Activated CD4-positive, CD25-positive, alpha-beta regulatory T cell treated with anti-CD3 and anti-CD28 coated beads, Interleukin-2, amount 50 U/mL, for 24 hours (primary cell): ENCODE data around the gene GAPDH.
"Not testable (repeated sequence)": the region's sequence is repeated elsewhere in the genome, so short reads cannot be mapped to it uniquely, and the experiment has no call there.

Experiments used
- ATAC-seq, 2 donors: fragments of 150-1000 bp; cut with Tn5 transposase; one replicate each; pipeline ENCODE4 v1.10.0; 2021; ENCODE audit warnings: mild to moderate bottlenecking in 1 of 2, moderate library complexity in 1 of 2

The GAPDH gene

DNA sequence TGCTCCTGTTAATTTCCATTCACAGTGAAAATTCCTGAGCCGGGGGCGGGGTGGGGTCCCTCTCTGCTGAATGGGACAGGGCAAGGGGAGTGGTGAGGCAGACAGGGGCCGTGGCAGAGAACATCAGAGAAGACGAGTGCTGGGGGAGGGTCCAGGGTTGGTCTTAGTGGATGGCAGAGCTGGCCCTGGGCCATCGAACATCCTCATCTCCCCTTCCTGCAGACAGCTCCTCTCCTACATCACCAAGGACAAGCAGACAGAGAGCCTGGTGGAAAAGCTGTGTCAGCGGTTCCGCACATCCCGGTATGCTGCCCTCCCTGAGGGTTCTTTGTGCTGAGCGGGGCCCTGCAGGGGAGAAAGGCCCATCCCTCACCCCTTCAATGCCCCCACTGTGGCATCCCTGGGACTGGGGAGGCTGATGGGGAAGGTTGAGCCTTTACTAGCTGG lies 5.0 kb upstream of the GAPDH start:
- ATAC-seq, result no peak

- no peak for ATAC-seq
These were observed 3.6 kb upstream of the GAPDH start for GRCh38 chr12:6530576-6531260.

- ATAC-seq, result peak; percentile 68 to 75
These were observed 2.0 kb upstream of the GAPDH start for GRCh38 chr12:6532051-6532926.

DNA sequence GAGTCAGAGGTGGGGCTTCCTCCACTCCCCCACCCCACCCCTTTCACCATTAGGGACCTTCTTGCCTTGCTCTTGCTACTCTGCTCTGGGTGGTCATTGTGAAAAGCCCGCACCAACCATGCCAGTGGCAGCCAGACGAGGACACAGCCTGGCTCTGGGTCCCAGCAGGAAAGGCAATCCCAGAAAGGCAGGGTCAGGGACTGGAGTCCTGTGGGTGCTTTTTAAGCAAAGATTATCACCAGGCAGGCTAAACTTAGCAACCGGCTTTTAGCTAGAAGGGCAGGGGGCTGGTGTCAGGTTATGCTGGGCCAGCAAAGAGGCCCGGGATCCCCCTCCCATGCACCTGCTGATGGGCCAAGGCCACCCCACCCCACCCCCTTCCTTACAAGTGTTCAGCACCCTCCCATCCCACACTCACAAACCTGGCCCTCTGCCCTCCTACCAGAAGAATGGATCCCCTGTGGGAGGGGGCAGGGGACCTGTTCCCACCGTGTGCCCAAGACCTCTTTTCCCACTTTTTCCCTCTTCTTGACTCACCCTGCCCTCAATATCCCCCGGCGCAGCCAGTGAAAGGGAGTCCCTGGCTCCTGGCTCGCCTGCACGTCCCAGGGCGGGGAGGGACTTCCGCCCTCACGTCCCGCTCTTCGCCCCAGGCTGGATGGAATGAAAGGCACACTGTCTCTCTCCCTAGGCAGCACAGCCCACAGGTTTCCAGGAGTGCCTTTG lies 1.2 kb upstream of the GAPDH start:
- ATAC-seq, result no peak

DNA sequence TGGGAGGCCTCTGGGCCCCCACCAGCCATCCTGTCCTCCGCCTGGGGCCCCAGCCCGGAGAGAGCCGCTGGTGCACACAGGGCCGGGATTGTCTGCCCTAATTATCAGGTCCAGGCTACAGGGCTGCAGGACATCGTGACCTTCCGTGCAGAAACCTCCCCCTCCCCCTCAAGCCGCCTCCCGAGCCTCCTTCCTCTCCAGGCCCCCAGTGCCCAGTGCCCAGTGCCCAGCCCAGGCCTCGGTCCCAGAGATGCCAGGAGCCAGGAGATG lies 729 bp upstream of the GAPDH start:
- ATAC-seq, result no peak

GRCh38 chr12:6534695-6534944 lies 303 bp downstream of the GAPDH start:
- peak in 1 of 2 donors; percentile 28 for ATAC-seq

GRCh38 chr12:6534945-6535696 lies 804 bp downstream of the GAPDH start:
- ATAC-seq, result peak; percentile 2 to 5

GRCh38 chr12:6535697-6535946 lies 1.3 kb downstream of the GAPDH start:
- ATAC-seq, result no peak

DNA sequence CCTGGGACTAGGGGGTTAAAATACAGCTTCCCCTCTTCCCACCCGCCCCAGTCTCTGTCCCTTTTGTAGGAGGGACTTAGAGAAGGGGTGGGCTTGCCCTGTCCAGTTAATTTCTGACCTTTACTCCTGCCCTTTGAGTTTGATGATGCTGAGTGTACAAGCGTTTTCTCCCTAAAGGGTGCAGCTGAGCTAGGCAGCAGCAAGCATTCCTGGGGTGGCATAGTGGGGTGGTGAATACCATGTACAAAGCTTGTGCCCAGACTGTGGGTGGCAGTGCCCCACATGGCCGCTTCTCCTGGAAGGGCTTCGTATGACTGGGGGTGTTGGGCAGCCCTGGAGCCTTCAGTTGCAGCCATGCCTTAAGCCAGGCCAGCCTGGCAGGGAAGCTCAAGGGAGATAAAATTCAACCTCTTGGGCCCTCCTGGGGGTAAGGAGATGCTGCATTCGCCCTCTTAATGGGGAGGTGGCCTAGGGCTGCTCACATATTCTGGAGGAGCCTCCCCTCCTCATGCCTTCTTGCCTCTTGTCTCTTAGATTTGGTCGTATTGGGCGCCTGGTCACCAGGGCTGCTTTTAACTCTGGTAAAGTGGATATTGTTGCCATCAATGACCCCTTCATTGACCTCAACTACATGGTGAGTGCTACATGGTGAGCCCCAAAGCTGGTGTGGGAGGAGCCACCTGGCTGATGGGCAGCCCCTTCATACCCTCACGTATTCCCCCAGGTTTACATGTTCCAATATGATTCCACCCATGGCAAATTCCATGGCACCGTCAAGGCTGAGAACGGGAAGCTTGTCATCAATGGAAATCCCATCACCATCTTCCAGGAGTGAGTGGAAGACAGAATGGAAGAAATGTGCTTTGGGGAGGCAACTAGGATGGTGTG lies 1.9 kb downstream of the GAPDH start:
- ATAC-seq, result no peak

GRCh38 chr12:6536894-6537579 lies 2.7 kb downstream of the GAPDH start:
- ATAC-seq, result no peak

GRCh38 chr12:6537580-6538419 lies 3.5 kb downstream of the GAPDH start:
- not testable (repeated sequence) for ATAC-seq

GRCh38 chr12:6538420-6539313 lies 4.3 kb downstream of the GAPDH start:
- no peak for ATAC-seq

GRCh38 chr12:6539314-6539682 lies 5.0 kb downstream of the GAPDH start:
- ATAC-seq, result no peak

GRCh38 chr12:6539707-6540134 lies 5.4 kb downstream of the GAPDH start:
- ATAC-seq, result no peak

DNA sequence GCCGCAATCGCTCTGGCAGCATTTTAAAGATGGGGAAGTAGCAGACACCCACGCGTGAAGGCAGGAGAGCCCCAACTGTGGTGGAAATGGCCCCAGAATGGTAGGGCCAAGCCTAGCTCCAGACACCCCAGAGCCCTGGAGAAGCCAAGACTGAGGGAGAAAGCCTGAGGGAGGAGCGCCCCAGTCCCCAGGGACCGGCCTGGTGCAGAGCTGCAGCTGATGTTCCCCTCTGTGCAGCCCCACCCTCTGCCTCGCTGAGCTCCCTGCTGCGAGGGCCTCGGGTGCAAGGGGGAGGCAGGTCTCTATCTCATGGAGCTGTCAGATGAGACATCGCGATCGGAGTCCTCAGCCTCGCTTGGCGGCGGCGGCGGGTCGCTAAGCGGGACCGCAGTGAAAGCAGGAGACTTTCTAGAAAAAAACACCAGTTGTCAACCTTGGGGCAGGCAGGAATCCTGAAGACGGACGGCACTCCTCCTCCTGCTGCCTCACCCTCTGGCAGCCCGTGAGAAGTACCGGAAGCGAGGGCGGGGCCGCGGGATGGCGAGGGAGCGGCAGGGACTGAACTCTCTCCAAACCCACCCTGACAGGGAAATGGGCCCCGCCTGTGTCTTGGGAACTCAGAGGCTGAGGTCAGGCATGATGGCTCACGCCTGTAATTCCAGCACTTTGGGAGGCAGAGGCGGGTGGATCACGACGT lies 6.0 kb downstream of the GAPDH start:
- ATAC-seq, result peak; percentile 21 to 27

DNA sequence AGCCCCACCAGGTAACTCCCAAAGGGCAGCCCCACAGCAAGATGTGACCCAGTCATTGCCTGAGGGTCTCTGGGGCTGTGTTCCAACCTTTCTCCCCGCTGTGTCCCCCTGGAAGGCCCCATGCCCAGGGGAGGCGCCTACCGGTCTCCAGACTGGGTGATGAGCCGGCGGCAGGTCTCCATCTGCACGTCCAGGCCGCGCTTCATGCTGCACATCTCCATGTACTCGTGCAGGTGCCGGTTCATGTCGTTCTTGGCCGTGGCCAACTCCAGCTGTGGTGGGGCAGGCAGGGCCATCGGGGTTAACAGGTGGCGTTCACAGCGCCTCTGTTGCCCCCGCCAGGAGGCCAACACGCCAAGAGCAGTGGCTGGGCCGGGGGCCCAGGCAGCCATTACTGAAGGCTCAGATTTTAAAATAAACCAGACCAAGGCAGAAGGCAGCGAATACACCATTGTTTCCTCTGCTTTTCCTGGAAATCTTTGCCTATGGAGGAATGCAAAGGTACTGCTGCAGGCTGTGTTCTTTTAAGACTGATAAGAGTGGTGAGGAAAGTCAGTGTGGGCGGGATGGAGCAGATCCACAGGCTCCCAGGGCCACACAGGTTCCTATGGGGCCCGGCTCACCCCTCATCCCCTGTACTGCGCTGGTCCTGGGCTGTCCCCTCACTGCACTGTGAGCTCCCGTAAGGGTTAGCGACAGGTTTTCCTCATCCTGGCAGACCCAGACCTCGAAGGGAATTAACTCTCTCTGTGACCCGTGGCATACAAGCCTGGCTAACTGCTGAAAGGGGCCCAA lies 7.3 kb downstream of the GAPDH start:
- no peak for ATAC-seq

GRCh38 chr12:6542209-6543009 lies 8.1 kb downstream of the GAPDH start:
- ATAC-seq, result no peak
